Fibroblast of peridontal ligament (primary cell): ENCODE data around the gene CHST14.

Experiments
- DNase-seq: peaks from one replicate; pipeline ENCODE4 v3.0.0-alpha.2; 2010; ENCODE audit errors: extremely low read depth

CHST14 gene

DNA sequence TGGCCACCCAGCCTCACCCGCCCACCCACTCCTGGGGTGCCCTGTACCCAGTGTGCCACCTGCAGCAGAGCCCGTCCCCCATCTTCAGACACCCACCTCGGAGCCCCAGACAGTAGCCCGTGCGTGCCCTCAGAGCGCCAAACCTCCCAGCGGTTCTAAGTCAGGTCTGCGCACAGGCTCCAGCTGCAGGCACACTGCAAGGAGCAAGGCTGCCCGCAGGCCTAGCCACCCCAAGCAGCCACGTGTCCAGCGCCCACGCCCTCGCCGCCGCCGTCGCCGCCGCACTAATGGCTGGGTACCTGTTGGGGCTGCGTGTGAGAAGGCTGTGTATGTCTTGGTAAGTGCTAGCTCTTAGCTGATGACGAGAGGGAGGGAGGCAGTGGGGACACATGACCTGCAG lies 8.8 kb upstream of the CHST14 start:
- DNase-seq = no peak

DNA sequence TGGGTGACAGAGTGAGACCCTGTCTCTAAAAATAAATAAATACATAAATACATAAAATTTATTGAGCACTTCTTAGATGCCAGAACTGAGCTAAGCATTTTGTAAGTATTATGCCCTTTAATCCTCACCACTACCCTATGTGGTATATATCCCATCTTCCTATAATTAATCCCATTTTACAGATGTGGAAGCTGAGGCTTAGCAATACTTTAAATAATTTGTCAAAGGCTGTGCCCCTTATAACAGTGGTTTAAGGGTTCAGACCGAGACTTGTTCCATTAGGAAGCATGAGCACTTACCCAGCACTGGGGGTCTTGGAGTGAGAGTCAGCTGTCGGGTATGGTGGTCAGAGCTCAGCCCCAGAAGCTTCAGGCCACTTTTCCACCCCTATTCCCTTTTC lies 7.5 kb upstream of the CHST14 start:
- DNase-seq = no peak

DNA sequence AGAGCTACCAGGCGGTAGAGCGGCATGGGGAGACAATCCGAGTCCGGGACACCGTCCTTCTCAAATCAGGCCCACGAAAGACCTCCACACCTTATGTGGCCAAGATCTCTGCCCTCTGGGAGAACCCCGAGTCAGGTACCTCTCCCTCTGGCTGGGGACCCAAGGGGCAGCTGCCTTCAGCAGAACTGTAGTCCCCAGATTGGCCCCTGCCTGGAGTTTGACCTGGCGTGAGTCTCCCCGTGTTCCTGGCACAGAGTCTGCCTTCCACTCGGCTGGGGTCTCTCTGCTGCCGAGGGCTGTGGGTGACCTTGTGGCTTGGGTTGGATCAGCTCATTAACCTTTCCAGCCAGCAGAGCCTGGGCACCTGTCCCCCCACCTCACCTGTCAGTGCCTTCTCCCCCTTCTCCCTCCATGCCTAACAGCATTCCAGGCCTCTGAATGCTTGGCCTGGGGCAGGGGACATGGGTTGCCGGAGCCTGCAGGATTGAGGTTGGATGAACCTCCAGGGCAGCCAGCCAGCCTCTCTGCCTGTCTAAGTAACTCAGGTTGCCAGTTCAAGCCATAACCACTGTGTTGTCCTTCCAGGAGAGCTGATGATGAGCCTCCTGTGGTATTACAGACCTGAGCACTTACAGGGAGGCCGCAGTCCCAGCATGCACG lies 6.8 kb upstream of the CHST14 start:
- DNase-seq = no peak

DNA sequence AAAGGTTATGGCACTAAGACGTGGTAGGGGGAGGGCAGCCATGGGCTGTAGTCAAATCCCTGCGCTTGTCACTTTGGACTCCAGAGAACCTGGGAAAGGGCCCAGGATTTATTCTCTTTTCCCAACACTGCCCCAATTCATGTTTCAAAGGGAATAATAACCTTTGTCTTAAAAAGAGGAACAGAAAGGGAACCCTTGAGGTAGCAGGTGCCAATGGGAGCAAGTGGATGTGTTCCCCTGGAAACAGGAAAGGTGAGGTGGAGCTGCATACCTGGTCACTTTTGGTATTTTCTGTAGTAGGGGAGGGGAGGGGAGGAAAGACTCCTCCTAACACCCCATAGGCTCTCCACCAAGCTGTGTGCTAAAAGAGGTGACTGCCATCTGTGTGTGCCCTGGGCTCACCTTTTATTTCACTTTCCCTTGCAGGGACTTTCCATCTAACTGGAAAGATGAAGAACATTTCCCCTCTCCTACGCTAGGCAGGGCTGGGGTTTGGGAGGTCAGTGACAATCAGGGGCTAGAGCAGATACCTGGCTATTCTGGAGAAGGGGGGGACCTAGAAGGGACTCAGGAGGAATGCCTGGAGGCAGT lies 6.1 kb upstream of the CHST14 start:
- DNase-seq = no peak

DNA sequence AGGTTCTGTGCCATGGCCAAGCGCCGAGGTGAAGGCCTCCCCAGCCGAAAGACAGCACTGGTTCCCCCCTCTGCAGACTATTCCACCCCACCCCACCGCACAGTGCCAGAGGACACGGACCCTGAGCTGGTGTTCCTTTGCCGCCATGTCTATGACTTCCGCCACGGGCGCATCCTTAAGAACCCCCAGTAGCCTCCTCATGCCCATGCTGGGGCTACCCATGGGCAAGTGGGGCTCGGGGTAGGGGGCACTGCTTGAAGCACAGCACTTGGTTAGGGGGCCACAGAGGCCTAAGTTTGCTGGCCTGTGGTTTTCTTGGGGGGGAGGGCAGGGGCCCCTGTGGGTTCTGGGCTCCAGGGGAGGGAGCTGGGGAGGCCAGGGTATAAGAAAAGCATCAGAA lies 4.8 kb upstream of the CHST14 start:
- no peak for DNase-seq

DNA sequence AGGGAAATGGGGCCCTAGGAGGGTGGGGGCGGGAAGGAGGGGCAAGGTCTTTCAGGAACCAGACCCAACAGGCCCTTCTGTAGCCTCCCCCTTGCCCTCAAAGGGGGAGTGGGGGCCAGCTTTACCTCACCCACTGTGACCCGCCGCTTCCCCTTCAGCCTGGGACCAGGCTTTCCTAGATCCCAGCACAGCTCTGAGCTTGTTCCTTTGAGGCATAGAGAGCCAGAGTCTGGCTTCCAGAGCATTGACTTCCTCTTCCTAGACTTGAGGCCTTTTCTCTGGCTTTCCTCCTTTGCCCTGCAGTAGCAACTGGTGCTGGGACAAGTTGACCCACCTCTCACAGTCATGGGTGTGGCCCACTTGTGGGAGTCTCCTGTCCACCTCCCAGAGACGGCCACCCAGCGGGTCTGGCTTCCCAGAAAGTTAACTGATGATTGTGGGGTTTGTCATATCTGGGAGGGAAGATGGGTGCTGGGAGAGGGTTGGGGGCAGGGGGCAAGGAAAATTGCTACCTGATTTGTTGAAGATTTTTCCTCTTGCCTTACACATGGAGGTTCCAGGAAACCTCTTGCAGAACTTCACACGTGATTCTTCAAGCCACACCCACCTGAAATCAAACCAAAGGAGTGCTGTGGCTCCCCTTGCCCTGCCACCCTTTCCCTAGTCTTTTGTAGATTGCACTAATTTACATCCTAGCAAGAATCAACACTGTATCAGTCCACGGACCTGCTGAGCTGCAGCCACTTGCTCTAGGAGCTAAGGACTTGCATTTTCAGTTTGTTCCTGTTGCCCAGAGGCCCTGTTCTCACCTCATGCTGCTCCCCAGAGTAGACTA lies 4.1 kb upstream of the CHST14 start:
- DNase-seq = no peak

DNA sequence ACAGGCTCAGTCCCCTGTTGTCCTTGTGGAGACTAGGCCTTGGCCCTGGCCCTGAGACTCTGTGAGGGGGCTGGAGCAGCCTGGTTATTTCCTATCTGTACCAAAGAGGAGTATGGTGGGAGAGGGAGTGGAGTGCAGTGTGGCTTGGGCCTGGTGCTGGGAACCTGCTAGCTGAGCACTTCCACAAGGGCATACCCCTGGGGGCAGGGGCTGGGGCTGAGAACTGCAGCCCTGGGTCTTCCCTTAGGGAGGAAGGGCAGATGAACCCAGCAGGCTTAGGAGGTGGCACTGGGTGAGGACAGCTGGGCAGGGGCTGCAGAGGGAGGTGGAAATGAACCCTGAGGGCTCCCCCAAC lies 3.5 kb upstream of the CHST14 start:
- no peak for DNase-seq

DNA sequence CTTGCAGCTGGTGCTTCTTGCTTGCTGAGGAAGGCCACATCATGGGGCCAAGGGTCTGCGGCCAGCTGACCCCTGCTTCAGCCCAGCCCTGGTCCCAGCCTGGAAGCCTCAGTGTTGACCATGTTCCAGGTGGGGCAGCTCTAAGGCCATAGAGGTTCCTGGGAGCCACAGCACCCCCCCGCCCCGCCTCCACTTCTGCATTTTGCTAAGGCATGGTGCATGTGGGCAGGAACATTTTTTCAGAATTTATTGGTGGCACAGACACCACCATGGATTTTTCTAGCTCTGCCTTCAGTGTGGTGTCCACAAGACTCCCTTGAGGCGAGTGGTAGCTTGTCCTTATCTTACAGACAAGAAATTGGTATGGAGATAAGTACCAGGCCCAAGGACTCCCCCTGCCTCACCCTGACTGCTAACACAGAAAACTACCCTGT lies 1.9 kb upstream of the CHST14 start:
- DNase-seq = no peak

DNA sequence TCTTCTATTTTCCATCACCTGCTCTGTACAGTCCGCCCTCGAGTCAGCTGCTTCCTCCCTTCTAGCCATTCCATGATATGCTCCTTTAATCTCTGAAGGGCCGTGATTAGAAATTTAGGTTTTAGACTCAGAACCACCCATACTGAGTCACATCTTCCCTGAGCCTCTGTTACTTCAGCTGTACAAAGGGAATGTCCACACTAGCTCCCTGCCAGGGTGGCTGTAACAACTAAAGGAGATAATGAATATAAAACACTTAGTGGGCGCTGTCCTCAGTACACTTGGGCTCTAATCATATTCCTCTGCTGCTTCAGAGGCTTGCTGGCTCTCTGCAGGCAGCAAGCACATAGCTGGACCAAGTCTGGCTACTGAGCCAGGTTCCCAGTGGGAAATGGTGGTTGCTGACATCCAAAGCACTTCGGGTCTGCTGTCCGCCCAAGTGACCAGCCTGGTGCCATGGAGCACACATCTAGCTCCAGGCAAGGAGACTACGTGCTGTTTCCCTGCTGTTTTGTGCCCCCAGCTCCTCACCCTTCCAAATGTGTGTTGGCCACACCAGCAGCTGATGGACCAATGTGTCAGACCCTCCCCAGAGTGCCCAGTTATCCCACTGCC lies 901 bp upstream of the CHST14 start:
- DNase-seq = no peak

DNA sequence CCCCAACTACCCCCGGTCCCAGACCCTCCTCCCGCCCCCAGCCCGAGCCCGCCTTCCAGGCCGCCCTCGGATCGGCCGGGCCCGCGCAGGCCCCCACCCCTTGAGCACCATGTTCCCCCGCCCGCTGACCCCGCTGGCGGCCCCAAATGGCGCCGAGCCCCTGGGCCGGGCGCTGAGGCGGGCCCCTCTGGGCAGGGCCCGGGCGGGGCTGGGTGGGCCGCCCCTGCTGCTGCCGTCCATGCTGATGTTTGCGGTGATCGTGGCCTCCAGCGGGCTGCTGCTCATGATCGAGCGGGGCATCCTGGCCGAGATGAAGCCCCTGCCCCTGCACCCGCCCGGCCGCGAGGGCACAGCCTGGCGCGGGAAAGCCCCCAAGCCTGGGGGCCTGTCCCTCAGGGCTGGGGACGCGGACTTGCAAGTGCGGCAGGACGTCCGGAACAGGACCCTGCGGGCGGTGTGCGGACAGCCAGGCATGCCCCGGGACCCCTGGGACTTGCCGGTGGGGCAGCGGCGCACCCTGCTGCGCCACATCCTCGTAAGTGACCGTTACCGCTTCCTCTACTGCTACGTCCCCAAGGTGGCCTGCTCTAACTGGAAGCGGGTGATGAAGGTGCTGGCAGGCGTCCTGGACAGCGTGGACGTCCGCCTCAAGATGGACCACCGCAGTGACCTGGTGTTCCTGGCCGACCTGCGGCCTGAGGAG lies 472 bp downstream of the CHST14 start:
- DNase-seq = no peak

DNA sequence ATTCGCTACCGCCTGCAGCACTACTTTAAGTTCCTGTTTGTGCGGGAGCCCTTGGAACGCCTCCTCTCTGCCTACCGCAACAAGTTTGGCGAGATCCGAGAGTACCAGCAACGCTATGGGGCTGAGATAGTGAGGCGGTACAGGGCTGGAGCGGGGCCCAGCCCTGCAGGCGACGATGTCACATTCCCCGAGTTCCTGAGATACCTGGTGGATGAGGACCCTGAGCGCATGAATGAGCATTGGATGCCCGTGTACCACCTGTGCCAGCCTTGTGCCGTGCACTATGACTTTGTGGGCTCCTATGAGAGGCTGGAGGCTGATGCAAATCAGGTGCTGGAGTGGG lies 995 bp downstream of the CHST14 start:
- peak; percentile 14 for DNase-seq

DNA sequence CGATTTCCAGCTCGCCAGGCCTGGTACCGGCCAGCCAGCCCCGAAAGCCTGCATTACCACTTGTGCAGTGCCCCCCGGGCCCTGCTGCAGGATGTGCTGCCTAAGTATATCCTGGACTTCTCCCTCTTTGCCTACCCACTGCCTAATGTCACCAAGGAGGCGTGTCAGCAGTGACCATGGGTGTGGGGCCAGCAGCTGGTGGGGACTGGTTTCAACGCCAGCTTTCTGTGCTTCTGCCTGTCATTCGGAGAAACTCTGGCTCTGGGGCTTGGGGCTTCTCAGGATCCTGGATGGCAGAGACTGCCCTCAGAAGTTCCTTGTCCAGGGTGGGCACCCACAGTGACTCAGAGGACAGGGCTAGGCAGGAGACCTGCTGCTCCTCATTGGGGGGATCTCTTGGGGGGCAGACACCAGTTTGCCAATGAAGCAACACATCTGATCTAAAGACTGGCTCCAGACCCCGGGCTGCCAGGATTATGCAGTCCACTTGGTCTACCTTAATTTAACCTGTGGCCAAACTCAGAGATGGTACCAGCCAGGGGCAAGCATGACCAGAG lies 1.5 kb downstream of the CHST14 start:
- no peak for DNase-seq

DNA sequence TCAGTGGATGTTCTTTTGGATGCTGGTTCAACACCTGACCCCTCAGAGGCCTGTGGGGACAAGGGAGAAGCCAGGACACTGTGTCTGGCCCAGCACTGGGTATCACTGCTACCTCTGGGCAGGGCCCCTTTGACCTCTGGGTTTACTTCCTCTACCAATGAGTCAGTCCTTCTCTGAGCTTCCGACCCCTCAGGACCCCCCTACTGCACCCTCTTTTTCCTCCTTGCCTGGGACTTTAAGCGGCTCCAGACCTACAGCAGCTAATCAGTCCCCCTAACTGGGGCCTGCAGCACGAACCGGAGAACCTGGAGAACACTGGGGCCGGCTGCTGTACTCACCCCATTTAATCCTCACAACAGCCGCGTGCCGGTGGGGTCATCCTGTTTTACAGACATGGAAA lies 3.8 kb downstream of the CHST14 start:
- no peak for DNase-seq

DNA sequence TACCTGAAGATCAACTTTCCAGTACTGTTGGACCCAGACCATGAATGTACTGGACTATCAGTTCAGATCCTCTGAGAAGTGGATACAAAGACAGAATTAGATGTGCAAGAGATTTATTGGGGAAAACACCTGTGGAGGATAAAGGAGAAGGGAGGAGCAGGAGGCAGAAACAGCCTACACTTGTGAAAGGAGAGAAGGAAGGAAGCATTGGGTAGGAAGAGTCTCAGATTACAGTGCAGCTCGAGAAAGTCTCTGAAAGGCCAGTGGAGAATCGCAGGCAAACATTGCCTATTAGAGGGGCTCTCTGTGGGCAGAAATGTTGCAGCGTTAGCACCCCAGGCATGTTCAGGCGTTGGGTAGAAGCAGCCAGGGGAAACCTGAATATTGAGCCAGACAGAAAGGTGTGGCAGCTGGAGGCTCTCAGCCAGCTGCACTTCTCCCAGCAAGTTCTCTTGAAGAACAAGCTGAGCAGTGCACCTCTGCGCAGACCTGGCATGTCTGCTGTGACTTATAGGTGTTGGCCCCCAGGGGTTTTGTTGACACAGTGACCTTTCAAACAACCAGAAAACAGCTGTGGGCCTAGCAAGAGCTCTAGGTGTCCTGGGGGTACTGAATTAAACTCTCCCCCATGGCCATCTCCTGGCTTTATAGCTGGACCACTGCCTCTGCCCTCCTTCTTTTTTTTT lies 7.0 kb downstream of the CHST14 start:
- DNase-seq = no peak

DNA sequence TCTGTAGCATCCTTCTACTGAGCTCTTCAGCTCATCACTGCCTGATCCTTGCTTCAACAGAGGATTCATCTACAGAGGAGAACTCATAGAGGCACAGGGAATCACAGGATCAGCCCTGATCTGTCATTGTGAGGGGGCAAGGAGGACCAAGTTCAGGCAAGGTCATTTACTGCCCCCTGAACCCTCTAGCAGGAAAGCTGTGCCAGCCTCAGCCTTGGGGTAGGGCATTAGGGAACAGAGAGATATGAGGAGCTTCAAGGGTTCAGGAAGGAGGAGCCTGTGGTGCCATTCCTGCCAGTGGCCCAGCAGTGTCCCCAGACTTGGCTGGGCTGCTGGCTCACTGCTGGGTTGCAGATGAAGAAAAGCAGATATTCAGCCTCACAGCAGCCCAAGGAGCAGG lies 8.2 kb downstream of the CHST14 start:
- no peak for DNase-seq

DNA sequence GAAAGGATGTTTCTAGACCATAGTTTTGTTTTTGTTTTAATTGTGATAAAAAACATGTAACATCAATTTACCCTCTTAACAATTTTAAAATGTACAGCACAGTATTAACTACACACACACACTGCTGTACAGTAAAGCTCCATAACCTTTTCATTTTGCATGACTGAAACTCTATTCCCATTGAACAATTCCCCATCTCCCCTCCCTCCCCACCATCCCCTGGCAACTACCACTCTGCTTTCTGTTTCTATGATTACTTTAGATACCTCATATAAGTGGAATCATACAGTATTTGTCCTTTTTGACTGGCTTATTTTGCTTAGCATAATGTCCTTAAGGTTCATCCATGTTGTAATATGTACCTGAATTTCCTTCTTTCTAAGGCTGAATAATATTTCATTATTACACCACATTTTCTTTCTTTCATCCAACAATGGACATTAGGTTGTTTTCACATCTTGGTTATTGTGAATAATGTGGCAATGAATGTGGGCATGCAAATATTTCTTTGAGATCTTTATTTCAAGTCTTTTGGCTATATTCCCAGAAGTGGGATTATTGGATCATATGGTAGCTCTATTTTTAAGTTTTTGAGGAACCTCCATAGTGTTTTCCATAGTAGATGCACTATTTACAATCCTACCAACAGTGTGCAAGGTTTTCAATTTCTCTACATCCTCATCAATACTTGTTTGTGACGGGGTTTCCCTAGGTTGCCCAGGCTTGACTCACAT lies 10.7 kb downstream of the CHST14 start:
- peak; percentile 27 for DNase-seq

DNA sequence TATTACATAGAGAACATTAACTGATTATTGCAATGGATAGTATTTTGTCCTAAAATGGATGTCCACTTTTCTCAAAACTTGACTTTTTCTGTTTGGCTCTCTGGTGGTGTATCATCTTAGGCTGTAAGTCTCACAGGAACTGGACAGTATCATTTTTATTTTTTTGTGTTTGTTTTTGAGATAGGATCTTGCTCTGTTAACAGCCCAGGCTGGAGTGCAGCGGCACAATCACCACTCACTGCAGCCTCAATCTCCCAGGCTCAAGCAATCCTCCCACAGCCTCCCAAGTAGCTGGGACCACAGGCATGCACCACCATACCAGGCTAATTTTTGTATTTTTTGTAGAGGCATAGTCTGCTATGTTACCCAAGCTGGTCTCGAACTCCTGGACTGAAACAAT lies 13.1 kb downstream of the CHST14 start:
- no peak for DNase-seq

DNA sequence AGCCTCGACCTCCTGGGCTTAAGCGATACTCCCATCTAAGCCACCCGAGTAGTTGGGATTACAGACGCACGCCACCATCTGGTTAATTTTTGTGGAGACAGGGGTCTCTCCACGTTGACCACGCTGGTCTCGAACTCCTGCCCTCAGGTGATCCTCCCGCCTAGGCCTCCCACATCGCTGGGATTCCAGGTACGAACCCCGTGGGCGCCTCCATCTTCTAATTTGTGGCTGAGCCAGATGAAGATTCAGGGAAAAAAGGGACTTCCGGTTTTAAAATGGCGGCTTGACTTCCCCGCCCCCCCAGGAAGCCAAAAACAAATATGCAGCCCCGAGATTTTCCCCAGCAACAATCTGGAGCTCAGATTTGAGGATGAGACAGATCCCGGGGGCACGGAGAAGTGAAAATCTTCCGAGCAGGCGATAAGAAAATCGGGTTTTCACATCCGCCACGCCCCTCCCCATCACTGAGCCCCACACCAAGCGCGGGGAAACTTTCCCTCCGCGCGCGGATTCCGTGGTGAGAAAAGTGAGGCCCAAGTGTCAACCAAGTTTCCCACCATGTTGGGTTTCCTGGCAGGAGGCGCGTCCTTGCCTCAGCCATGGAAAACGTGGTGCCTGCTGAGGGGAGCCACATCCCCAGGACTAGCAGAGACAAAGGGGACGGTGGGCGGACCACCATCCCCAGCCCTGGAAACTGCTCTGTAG lies 15.4 kb downstream of the CHST14 start:
- no peak for DNase-seq

DNA sequence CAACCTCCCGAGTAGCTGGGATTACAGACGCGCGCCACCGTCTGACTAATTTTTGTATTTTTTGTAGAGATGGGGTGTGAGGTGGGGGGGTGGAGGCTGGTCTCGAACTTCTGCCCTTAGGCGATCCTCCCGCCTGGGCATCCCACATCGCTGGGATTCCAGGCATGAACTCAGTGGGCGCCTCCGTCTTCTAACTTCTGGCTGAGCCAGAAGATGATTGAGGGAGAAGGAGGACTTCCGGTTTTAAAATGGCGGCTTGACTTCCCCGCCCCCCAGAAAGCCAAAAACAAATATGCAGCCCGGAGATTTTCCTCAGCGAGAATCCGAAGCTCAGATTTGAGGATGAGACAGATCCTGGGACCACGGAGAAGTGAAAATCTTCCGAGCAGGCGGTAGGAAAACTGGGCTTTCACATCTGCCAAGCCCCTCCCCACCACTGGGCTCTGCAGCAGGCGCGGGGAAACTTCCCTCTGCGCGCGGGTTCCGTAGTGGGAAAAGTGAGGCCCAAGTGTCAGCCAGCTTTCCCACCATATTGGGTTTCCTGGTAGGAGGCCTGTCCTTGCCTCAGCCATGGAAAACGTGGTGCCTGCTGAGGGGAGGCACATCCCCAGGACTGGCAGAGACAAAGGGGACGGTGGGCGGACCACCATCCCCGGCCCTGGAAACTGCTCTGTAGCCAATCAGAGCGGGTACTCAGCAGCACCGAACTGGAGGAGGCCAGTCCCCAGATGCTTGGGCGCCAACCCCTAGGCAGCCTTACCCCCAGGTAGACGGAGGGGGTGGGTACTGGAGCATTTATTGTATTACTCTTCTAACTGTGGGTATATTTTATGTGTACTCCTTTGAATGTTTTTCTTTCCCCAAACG lies 17.3 kb downstream of the CHST14 start:
- no peak for DNase-seq
